ENCODE measurements around the gene SHTN1. TPM values are rescaled to one million over a fixed set of nuclear protein-coding genes. Genes with fewer than 3 reads are reported as not detected.

SHTN1 gene
- total RNA-seq, 1 donor from 2014 or later = 3.0 TPM

DNA sequence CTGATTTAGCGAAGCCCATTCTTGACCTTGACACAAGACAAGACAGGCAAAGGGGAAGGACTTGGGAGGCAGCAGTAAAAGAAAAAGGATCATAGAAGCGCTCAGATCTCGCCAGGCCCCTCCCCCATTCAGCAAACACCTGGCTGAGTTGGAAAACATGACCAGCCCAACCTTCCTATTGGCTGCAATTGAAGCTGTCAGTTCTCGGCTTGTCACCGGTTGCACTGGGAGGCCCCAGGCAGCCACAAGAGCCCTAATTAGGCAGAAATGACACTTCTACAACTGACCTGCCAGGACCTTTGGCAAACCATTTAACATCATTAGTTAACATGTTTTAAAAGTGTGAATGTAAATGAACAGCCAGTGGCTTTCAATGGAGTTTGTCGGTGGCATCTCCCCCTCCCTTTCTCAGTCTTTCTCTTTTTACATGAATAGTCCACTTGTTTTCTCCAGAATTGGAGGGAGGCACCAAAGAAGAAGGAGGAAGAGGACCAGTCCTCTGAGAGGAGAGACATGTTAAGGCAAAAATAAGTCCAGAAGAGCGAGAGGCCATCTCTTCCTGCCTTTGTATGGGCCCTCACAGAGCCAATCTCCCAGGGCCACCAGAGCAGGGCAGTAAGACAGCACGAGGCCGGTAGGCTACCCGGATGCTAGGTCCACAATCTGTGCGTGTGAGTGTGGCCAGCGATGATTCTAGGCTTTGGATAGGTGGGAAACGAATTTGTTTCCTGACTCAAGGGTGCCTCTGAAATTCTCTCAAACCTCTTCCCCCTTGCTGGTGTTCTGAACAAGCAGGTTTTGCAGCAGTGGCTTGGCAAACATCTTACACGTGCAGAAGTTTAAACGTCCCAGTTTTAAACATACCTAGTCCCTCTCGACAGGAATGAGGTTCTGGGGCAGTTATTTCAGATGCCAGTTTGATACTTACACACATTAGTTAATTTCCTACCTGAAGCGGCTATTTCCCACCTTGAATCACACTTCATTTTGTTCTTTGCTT is 170.7 kb downstream of the SHTN1 start:
- intact Hi-C loops (cut with DNase I) = no loop called here
- Histone ChIP-seq H3K4me3 (no peak overlapping the region), H3K4me1 (no peaks in the 10 kb centered on the region), H3K9me3 (no peaks in the 10 kb centered on the region), H3K36me3 (no peaks in the 10 kb centered on the region), H3K27ac (no peak overlapping the region), H3K27me3 (no peaks in the 10 kb centered on the region)
- DNase-seq (ENCODE audit: low spot score in 2 of 2) = no peak
- TF ChIP-seq CTCF (IDR thresholded peaks at IDR 0.05) = no peak

DNA sequence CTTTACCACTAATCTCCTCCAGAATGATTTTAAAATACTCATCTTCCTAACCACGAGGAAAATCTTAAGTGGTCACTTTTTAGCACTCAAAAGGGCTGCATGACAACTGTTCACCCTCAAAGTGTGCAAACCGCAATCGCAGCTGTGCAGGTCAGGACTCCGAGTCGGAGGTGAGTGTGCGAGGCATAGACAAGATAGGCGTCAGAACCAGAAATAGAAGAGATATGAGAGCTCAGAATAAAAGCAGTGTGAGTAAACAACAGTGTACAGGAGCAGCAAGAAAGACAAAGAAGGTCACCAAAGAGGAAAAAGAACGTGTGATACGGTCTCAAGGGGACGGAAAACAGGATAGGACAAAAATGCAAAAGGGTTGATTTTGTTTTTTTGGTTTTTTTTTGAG is 173.2 kb downstream of the SHTN1 start:
- intact Hi-C loops (cut with DNase I) = no loop called here
- Histone ChIP-seq H3K9me3 (no peaks in the 10 kb centered on the region), H3K36me3 (no peaks in the 10 kb centered on the region), H3K27ac (no peak overlapping the region), H3K4me3 (no peak overlapping the region), H3K4me1 (no peaks in the 10 kb centered on the region), H3K27me3 (no peaks in the 10 kb centered on the region)
- no peak for DNase-seq (ENCODE audit: low spot score in 2 of 2)
- TF ChIP-seq CTCF (IDR thresholded peaks at IDR 0.05) = no peak

Other genes starting within 250 kb of the SHTN1 start
- gene ENO4, start 155.7 kb downstream of the SHTN1 start, total RNA-seq = not detected
- gene VAX1, start 133.1 kb upstream of the SHTN1 start, total RNA-seq = not detected
- gene KCNK18, start 192.3 kb upstream of the SHTN1 start, total RNA-seq = not detected
- not detected for gene SLC18A2, start 235.9 kb upstream of the SHTN1 start, total RNA-seq

Measured in ascending aorta (tissue), 2 donors.